Activated B cell treated with CpG ODN at 0.5 μM for 24 hours (primary cell): ENCODE data around the gene CD63. TPM values are rescaled to one million over a fixed set of nuclear protein-coding genes. Genes with fewer than 3 reads are reported as not detected.

Source experiments
- ATAC-seq: fragments of 200-7000 bp; cut with Tn5 transposase; one replicate; pipeline ENCODE4 v1.10.0; 2021; ENCODE audit warnings: low read depth, mild to moderate bottlenecking, moderate library complexity
- CTCF ChIA-PET: fragments of 350-600 bp; sonication (Branson Sonifier 250); formaldehyde crosslinking; loops from one replicate; lab custom pipeline; 2021; ENCODE audit warnings: antibody characterized with exemption; lab: Charles Lee
- POLR2A ChIA-PET: fragments of 350-600 bp; sonication (Branson Sonifier 250); formaldehyde crosslinking; loops from one replicate; lab custom pipeline; 2021; ENCODE audit warnings: antibody characterized with exemption; lab: Charles Lee
- DNase-seq: peaks from one replicate; pipeline ENCODE4 v3.0.0; 2022
- H3K27ac Mint-ChIP-seq: one replicate; pipeline ENCODE4 v1.8.0; 2020; ENCODE audit warnings: mixed read lengths
- H3K27me3 Mint-ChIP-seq: one replicate; pipeline ENCODE4 v1.8.0; 2021; ENCODE audit warnings: mixed read lengths
- H3K36me3 Mint-ChIP-seq: one replicate; pipeline ENCODE4 v1.8.0; 2021; ENCODE audit warnings: low read depth, mixed read lengths
- H3K4me1 Mint-ChIP-seq: one replicate; pipeline ENCODE4 v1.8.0; 2021; ENCODE audit warnings: mixed read lengths
- H3K4me3 Mint-ChIP-seq: one replicate; pipeline ENCODE4 v1.8.0; 2020; ENCODE audit warnings: mild to moderate bottlenecking, mixed read lengths
- H3K9me3 Mint-ChIP-seq: one replicate; pipeline ENCODE4 v1.8.0; 2020; ENCODE audit warnings: mixed read lengths
- CTCF ChIP-seq: fragments of 200-600 bp; IDR thresholded peaks from one replicate; pipeline ENCODE4 v1.8.0; 2022; ENCODE audit warnings: antibody characterized with exemption, mild to moderate bottlenecking
- intact Hi-C: fragments of 100-400 bp; cut with micrococcal nuclease; formaldehyde crosslinking; loops from one replicate; pipeline ENCODE4 v1.15.1; 2024
- total RNA-seq: library from RNA; stranded (reverse); gene quantifications from 2 replicates; pipeline ENCODE4 v1.2.3, GENCODE V29; 2022

CD63 gene
- total RNA-seq, 1 donor from 2014 or later = 104 TPM

- DNase-seq (no peak), ATAC-seq (no peak)
- H3K27ac Mint-ChIP-seq = peak overlapping the region; percentile 56
- TF ChIP-seq CTCF = no peak
- intact Hi-C loops = loop anchor here (1.0 kb wide), 1 partner anchor 14 kb away; no protein-coding TSS in a partner anchor
- CTCF ChIA-PET = interaction anchor here (4.2 kb wide), 1 partner anchor 13 kb away, joined by 51 read pairs; no protein-coding TSS in a partner anchor
- H3K36me3 Mint-ChIP-seq = peaks cover 30% of the 10 kb centered on the region
- no peaks in the 10 kb centered on the region for H3K9me3 Mint-ChIP-seq
- no peaks in the 10 kb centered on the region for H3K27me3 Mint-ChIP-seq
- POLR2A ChIA-PET = interaction anchor here (1.1 to 2.3 kb wide), 2 partner anchors 13 to 18 kb away, joined by 3 to 9 read pairs; no protein-coding TSS in a partner anchor
- peaks cover 23% of the 10 kb centered on the region for H3K4me1 Mint-ChIP-seq
- no peak overlapping the region for H3K4me3 Mint-ChIP-seq
Observed at GRCh38 chr12:55723516-55724225, 5.1 kb downstream of the CD63 start.

- no peak for TF ChIP-seq CTCF
- H3K27me3 Mint-ChIP-seq = no peaks in the 10 kb centered on the region
- ChIA-PET POLR2A (interaction anchor here (1.1 kb wide), 1 partner anchor 17 kb away, joined by 3 read pairs; no protein-coding TSS in a partner anchor), CTCF (interaction anchor here (4.2 kb wide), 1 partner anchor 14 kb away, joined by 51 read pairs; no protein-coding TSS in a partner anchor)
- no peaks in the 10 kb centered on the region for H3K9me3 Mint-ChIP-seq
- peaks cover 34% of the 10 kb centered on the region for H3K36me3 Mint-ChIP-seq
- H3K27ac Mint-ChIP-seq = peak overlapping the region; percentile 56
- intact Hi-C loops = no loop called here
- ATAC-seq (no peak), DNase-seq (no peak)
- no peak overlapping the region for H3K4me3 Mint-ChIP-seq
- peaks cover 29% of the 10 kb centered on the region for H3K4me1 Mint-ChIP-seq
Observed at GRCh38 chr12:55722948-55723347, 5.9 kb downstream of the CD63 start.

- Mint-ChIP-seq H3K4me1 (peaks cover 29% of the 10 kb centered on the region), H3K27me3 (no peaks in the 10 kb centered on the region), H3K27ac (no peak overlapping the region), H3K36me3 (peaks cover 35% of the 10 kb centered on the region), H3K9me3 (no peaks in the 10 kb centered on the region), H3K4me3 (no peak overlapping the region)
- intact Hi-C loops = no loop called here
- no peak for TF ChIP-seq CTCF
- DNase-seq = no peak
- ATAC-seq = no peak
- CTCF ChIA-PET = interaction anchor here (0.8 to 4.2 kb wide), 2 partner anchors 15 to 65 kb away, joined by 3 to 51 read pairs; no protein-coding TSS in a partner anchor
- POLR2A ChIA-PET = no interaction called here
Observed at GRCh38 chr12:55721601-55722213, 7.1 kb downstream of the CD63 start.

DNA sequence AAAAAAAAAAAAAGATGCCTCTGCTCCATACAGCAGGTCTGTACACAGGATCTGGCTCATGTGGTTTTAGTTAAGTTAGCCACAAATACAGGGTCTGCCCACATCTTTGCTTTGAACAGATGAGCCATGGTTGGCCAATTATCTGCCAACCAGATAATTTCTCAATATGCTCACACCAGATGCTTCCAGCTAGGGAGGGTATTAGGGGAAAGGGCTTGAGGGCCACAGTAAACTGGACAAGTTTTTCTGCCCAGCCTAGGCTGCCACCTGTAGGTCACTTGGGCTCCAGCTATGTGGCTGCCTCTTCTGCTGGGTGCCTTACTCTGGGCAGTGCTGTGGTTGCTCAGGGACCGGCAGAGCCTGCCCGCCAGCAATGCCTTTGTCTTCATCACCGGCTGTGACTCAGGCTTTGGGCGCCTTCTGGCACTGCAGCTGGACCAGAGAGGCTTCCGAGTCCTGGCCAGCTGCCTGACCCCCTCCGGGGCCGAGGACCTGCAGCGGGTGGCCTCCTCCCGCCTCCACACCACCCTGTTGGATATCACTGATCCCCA lies 7.8 kb downstream of the CD63 start:
- Mint-ChIP-seq H3K27me3 (no peaks in the 10 kb centered on the region), H3K36me3 (peaks cover 31% of the 10 kb centered on the region), H3K27ac (no peak overlapping the region), H3K9me3 (no peaks in the 10 kb centered on the region), H3K4me1 (peaks cover 32% of the 10 kb centered on the region), H3K4me3 (no peak overlapping the region)
- no peak for ATAC-seq
- intact Hi-C loops = no loop called here
- ChIA-PET POLR2A (no interaction called here), CTCF (interaction anchor here (0.8 to 1.3 kb wide), 2 partner anchors 16 to 64 kb away, joined by 3 read pairs; no protein-coding TSS in a partner anchor)
- DNase-seq = no peak
- no peak for TF ChIP-seq CTCF
